ENCODE results near the gene SEMA6A.

The SEMA6A gene

GRCh38 chr5:116492016-116492623 lies 82.5 kb downstream of the SEMA6A start:
- no peak for DNase-seq

- DNase-seq, result no peak
These were observed 86.1 kb downstream of the SEMA6A start for GRCh38 chr5:116488356-116489041.

- no peak for DNase-seq
These were observed 87.6 kb downstream of the SEMA6A start for GRCh38 chr5:116487045-116487444.

GRCh38 chr5:116486588-116486987 lies 88.0 kb downstream of the SEMA6A start:
- DNase-seq, result no peak

- no peak for DNase-seq
These were observed 90.0 kb downstream of the SEMA6A start for GRCh38 chr5:116484645-116485044.

- no peak for DNase-seq
These were observed 92.2 kb downstream of the SEMA6A start for GRCh38 chr5:116482394-116482793.

- DNase-seq, result no peak
These were observed 93.6 kb downstream of the SEMA6A start for GRCh38 chr5:116480894-116481510.

- DNase-seq, result no peak
These were observed 94.6 kb downstream of the SEMA6A start for GRCh38 chr5:116479776-116480675.

- DNase-seq, result no peak
These were observed 96.1 kb downstream of the SEMA6A start for GRCh38 chr5:116478491-116478890.

- DNase-seq, result no peak
These were observed 97.6 kb downstream of the SEMA6A start for GRCh38 chr5:116476897-116477537.

- no peak for DNase-seq
These were observed 99.3 kb downstream of the SEMA6A start for GRCh38 chr5:116475338-116475737.

- no peak for DNase-seq
These were observed 100.9 kb downstream of the SEMA6A start for GRCh38 chr5:116473706-116474105.

- DNase-seq, result no peak
These were observed 102.3 kb downstream of the SEMA6A start for GRCh38 chr5:116472274-116472673.

- no peak for DNase-seq
These were observed 105.0 kb downstream of the SEMA6A start for GRCh38 chr5:116469631-116470030.

GRCh38 chr5:116468583-116468982 lies 106.0 kb downstream of the SEMA6A start:
- DNase-seq, result no peak

GRCh38 chr5:116467465-116467843 lies 107.2 kb downstream of the SEMA6A start:
- DNase-seq, result no peak

- peak; percentile 57 for DNase-seq
These were observed 107.7 kb downstream of the SEMA6A start for GRCh38 chr5:116466727-116467464.

GRCh38 chr5:116465411-116465810 lies 109.2 kb downstream of the SEMA6A start:
- DNase-seq, result no peak

- no peak for DNase-seq
These were observed 110.4 kb downstream of the SEMA6A start for GRCh38 chr5:116464144-116464708.

- no peak for DNase-seq
These were observed 112.1 kb downstream of the SEMA6A start for GRCh38 chr5:116462500-116462899.

GRCh38 chr5:116459301-116459700 lies 115.3 kb downstream of the SEMA6A start:
- no peak for DNase-seq

GRCh38 chr5:116457062-116457461 lies 117.6 kb downstream of the SEMA6A start:
- DNase-seq, result no peak
